K562 (cell line): ENCODE results near the gene TAOK2. TPM values are rescaled to one million over a fixed set of nuclear protein-coding genes. Genes with fewer than 3 reads are reported as not detected.
A peak's percentile ranks its signal among the peaks of the same experiment; 100 is the strongest.

Experiments
- ATF4 ChIP-seq: fragments of 450-650 bp; formaldehyde crosslinking; IDR thresholded peaks from 2 replicates; pipeline ENCODE4 v1.4.0; 2022; ENCODE audit warnings: mild to moderate bottlenecking, moderate library complexity
- CC2D1A ChIP-seq: fragments of 450-650 bp; IDR thresholded peaks from 2 replicates; pipeline ENCODE4 v1.6.1; 2017; ENCODE audit warnings: mild to moderate bottlenecking
- ETS2 ChIP-seq: IDR thresholded peaks from 2 replicates; pipeline ENCODE4 v1.6.1; 2016; ENCODE audit warnings: borderline replicate concordance, missing genetic modification characterization, mild to moderate bottlenecking, moderate library complexity, missing compliant biosample characterization; ENCODE audit not compliant: poor library complexity, severe bottlenecking
- FOSL1 ChIP-seq: fragments of 200-800 bp; sonication (Bioruptor generic); conservative IDR thresholded peaks from 2 replicates; pipeline ENCODE4 v1.6.1; 2016; ENCODE audit warnings: missing genetic modification characterization, missing compliant biosample characterization
- NCOA2 ChIP-seq, 2 experiments: fragments of 450-650 bp; IDR thresholded peaks; 2 replicates each; pipeline ENCODE4 v1.6.1; 2018; ENCODE audit warnings: mild to moderate bottlenecking in 2 of 2, moderate library complexity in 1 of 2; ENCODE audit not compliant: partially characterized antibody in 2 of 2
- PREB ChIP-seq: sonication (generic); formaldehyde crosslinking; IDR thresholded peaks from 2 replicates; pipeline ENCODE4 v1.8.1; 2023; ENCODE audit warnings: mild to moderate bottlenecking, missing genetic modification reagents
- THAP12 ChIP-seq: fragments of 250-450 bp; sonication (Bioruptor Pico); IDR thresholded peaks from 2 replicates; pipeline ENCODE4 v1.9.0; 2021; ENCODE audit warnings: mild to moderate bottlenecking, inconsistent platforms
- TRIM25 ChIP-seq: fragments of 450-650 bp; IDR thresholded peaks from 2 replicates; pipeline ENCODE4 v1.7.0; 2016; ENCODE audit warnings: borderline replicate concordance
- ZFPM2 ChIP-seq: fragments of 250-450 bp; sonication (Bioruptor Pico); IDR thresholded peaks from 2 replicates; pipeline ENCODE4 v1.5.1; 2022; ENCODE audit warnings: mild to moderate bottlenecking
- ZNF511 ChIP-seq: sonication (generic); formaldehyde crosslinking; IDR thresholded peaks from 2 replicates; pipeline ENCODE4 v1.8.0; 2022; ENCODE audit warnings: mild to moderate bottlenecking, missing genetic modification reagents
- ZNF592 ChIP-seq: fragments of 450-650 bp; IDR thresholded peaks from 2 replicates; pipeline ENCODE4 v1.6.1; 2017; ENCODE audit warnings: antibody characterized with exemption, mild to moderate bottlenecking
- ZNF76 ChIP-seq: fragments of 250-450 bp; sonication (Bioruptor Pico); IDR thresholded peaks from 2 replicates; pipeline ENCODE4 v1.4.0; 2020; ENCODE audit warnings: mild to moderate bottlenecking, moderate library complexity, borderline replicate concordance
- polyA plus RNA-seq, 8 experiments: library from polyadenylated mRNA; depleted of rRNA in 4 of 8; stranded (reverse) in 5 of 8; unstranded in 3 of 8; fragments of >200 nt; fragmentation: Nextera tagmentation in 2 of 8; fragmentation: Illumina TruSeq in 1 of 8; extraction: Ambion mirVana in 2 of 8; extraction: Trizol in 1 of 8; gene quantifications; 2 replicates each; pipeline versions ENCODE4 v1.2.1 to v1.2.3, GENCODE V29; 2011 to 2014; ENCODE audit warnings: inconsistent platforms in 1 of 8, missing spikeins in 1 of 8
- total RNA-seq, 7 experiments: library from RNA; depleted of rRNA in 6 of 7; stranded (reverse); fragments of >200 nt in 6 of 7; fragmentation: Illumina TruSeq in 2 of 7; extraction: Trizol in 2 of 7; gene quantifications; 2 replicates each; pipeline versions ENCODE4 v1.2.1 to v1.2.3, GENCODE V29; 2011 to 2021; ENCODE audit warnings: low replicate concordance in 1 of 7

TAOK2 gene
- total and polyA plus RNA-seq, 9 of the 15 experiments (the other 6 are each of a cell fraction or from before 2014, with no cell fraction given), result 0.10 to 41.8 (median 13.7) TPM

GRCh38 chr16:29943846-29944799 lies 29.5 kb upstream of the TAOK2 start (continued):
- no peak for TF ChIP-seq THAP12 (CRISPR knock-in tag)
- no peak for TF ChIP-seq CC2D1A
- no peak for TF ChIP-seq ZFPM2 (CRISPR knock-in tag)
- no peak for TF ChIP-seq ATF4
- peak; percentile 94 for TF ChIP-seq FOSL1
- no peak for TF ChIP-seq ETS2 (tag)
- no peak for TF ChIP-seq TRIM25
- no peak for TF ChIP-seq ZNF76 (CRISPR knock-in tag)
- TF ChIP-seq ZNF511, result peak; percentile 36; the same call in 1 of the 2 replicates
- no peak for TF ChIP-seq PREB (CRISPR knock-in tag)
- TF ChIP-seq ZNF592, result no peak
- no peak for TF ChIP-seq NCOA2 (IDR thresholded peaks at IDR 0.05; ENCODE audit: partially characterized antibody in 2 of 2)
